ENCODE data around the gene VEPH1.
"Not testable (repeated sequence)": the region's sequence is repeated elsewhere in the genome, so short reads cannot be mapped to it uniquely, and the experiment has no call there.

DNA sequence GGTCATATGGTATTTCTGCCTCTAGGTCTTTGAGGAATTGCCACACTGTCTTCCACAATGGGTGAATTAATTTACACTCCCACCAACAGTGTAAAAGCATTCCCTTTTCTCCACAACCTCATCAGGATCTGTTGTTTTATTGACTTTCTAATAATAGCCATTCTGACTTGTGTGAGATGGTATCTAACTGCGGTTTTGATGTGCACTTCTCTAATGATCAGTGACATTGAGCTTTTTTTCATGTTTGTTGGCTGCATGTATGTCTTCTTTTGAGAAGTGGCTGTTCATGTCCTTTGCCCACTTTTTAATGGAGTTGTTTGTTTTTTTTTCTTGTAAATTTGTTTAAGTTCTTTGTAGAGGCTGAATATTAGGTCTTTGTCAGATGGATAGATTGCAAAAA is 178.3 kb downstream of the VEPH1 start:
- TF ChIP-seq, protein P1, sequence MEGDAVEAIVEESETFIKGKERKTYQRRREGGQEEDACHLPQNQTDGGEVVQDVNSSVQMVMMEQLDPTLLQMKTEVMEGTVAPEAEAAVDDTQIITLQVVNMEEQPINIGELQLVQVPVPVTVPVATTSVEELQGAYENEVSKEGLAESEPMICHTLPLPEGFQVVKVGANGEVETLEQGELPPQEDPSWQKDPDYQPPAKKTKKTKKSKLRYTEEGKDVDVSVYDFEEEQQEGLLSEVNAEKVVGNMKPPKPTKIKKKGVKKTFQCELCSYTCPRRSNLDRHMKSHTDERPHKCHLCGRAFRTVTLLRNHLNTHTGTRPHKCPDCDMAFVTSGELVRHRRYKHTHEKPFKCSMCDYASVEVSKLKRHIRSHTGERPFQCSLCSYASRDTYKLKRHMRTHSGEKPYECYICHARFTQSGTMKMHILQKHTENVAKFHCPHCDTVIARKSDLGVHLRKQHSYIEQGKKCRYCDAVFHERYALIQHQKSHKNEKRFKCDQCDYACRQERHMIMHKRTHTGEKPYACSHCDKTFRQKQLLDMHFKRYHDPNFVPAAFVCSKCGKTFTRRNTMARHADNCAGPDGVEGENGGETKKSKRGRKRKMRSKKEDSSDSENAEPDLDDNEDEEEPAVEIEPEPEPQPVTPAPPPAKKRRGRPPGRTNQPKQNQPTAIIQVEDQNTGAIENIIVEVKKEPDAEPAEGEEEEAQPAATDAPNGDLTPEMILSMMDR (IDR thresholded peaks at IDR 0.05), result not testable (repeated sequence)
- not testable (repeated sequence) for TF ChIP-seq TAF1 (IDR thresholded peaks at IDR 0.05; ENCODE audit: borderline replicate concordance, low read depth, low read length); JUND (IDR thresholded peaks at IDR 0.05); POLR2AphosphoS5 (IDR thresholded peaks at IDR 0.05; ENCODE audit: low read depth, low read length); SIN3A (IDR thresholded peaks at IDR 0.05; ENCODE audit: borderline replicate concordance, low read depth, low read length); TCF12 (IDR thresholded peaks at IDR 0.05); EP300 (IDR thresholded peaks at IDR 0.05; ENCODE audit: borderline replicate concordance in 1 of 2, low read depth in 1 of 2, low read length in 1 of 2); MEF2A (IDR thresholded peaks at IDR 0.05; ENCODE audit: borderline replicate concordance, low read depth); CHD2 (IDR thresholded peaks at IDR 0.05; ENCODE audit: low read length, partially characterized antibody); MXI1 (IDR thresholded peaks at IDR 0.05; ENCODE audit: low read depth, low read length)
- TF ChIP-seq, protein P2, sequence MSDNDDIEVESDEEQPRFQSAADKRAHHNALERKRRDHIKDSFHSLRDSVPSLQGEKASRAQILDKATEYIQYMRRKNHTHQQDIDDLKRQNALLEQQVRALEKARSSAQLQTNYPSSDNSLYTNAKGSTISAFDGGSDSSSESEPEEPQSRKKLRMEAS (IDR thresholded peaks at IDR 0.05; ENCODE audit: low read depth), result not testable (repeated sequence)
- TF ChIP-seq, protein P3, sequence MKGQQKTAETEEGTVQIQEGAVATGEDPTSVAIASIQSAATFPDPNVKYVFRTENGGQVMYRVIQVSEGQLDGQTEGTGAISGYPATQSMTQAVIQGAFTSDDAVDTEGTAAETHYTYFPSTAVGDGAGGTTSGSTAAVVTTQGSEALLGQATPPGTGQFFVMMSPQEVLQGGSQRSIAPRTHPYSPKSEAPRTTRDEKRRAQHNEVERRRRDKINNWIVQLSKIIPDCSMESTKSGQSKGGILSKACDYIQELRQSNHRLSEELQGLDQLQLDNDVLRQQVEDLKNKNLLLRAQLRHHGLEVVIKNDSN (IDR thresholded peaks at IDR 0.05; ENCODE audit: borderline replicate concordance, low read depth), result not testable (repeated sequence)

Measured in SK-N-SH (cell line).